ENCODE results near the gene DYNLT1.
A peak's percentile ranks its signal among the peaks of the same experiment; 100 is the strongest.
"Not testable (repeated sequence)": the region's sequence is repeated elsewhere in the genome, so short reads cannot be mapped to it uniquely, and the experiment has no call there.

The DYNLT1 gene

GRCh38 chr6:158663625-158664165 lies 19.2 kb upstream of the DYNLT1 start:
- DNase-seq (ENCODE audit: low read depth): no peak

- no peak for DNase-seq (ENCODE audit: low read depth)
Measured at GRCh38 chr6:158662954-158663624, 18.5 kb upstream of the DYNLT1 start.

- DNase-seq (ENCODE audit: low read depth): no peak
Measured at GRCh38 chr6:158662607-158662953, 18.0 kb upstream of the DYNLT1 start.

- no peak for DNase-seq (ENCODE audit: low read depth)
Measured at GRCh38 chr6:158661156-158661685, 16.7 kb upstream of the DYNLT1 start.

- DNase-seq (ENCODE audit: low read depth): no peak
Measured at GRCh38 chr6:158660333-158660754, 15.8 kb upstream of the DYNLT1 start.

GRCh38 chr6:158656986-158657385 lies 12.4 kb upstream of the DYNLT1 start:
- DNase-seq (ENCODE audit: low read depth): peak; percentile 55

GRCh38 chr6:158655569-158656450 lies 11.3 kb upstream of the DYNLT1 start:
- DNase-seq (ENCODE audit: low read depth): no peak

- DNase-seq (ENCODE audit: low read depth): peak; percentile 69
Measured at GRCh38 chr6:158654960-158655489, 10.5 kb upstream of the DYNLT1 start.

GRCh38 chr6:158654498-158654897 lies 10.0 kb upstream of the DYNLT1 start:
- peak; percentile 92 for DNase-seq (ENCODE audit: low read depth)

- no peak for DNase-seq (ENCODE audit: low read depth)
Measured at GRCh38 chr6:158653577-158654354, 9.2 kb upstream of the DYNLT1 start.

GRCh38 chr6:158651981-158652737 lies 7.6 kb upstream of the DYNLT1 start:
- DNase-seq (ENCODE audit: low read depth): not testable (repeated sequence)

GRCh38 chr6:158649289-158650143 lies 5.0 kb upstream of the DYNLT1 start, which contains the start of gene SYTL3:
TSS of gene SYTL3 (plus strand) at chr6:158650054. CDS start at chr6:158663269, 13,215 bp downstream.
- no peak for DNase-seq (ENCODE audit: low read depth)

- peak; percentile 80 for DNase-seq (ENCODE audit: low read depth)
Measured at GRCh38 chr6:158648682-158649131, 4.2 kb upstream of the DYNLT1 start.

GRCh38 chr6:158647501-158647900 lies 3.0 kb upstream of the DYNLT1 start:
- DNase-seq (ENCODE audit: low read depth): no peak

GRCh38 chr6:158646023-158646910 lies 1.7 kb upstream of the DYNLT1 start:
- no peak for DNase-seq (ENCODE audit: low read depth)

- DNase-seq (ENCODE audit: low read depth): no peak
Measured at GRCh38 chr6:158645064-158646022, 800 bp upstream of the DYNLT1 start.

- DNase-seq (ENCODE audit: low read depth): no peak
Measured at GRCh38 chr6:158643836-158644230, 710 bp downstream of the DYNLT1 start.

Data from GM04504 (cell line).